IPS-20b (cell line): ENCODE measurements around the gene BTG1.

Experiments used
- H3K27ac ChIP-seq: one replicate; pipeline ENCODE4 v1.5.1; 2013; ENCODE audit warnings: low read length
- H3K27me3 ChIP-seq: 2 replicates; pipeline ENCODE4 v1.6.1; 2013; ENCODE audit warnings: mild to moderate bottlenecking, low read length, inconsistent platforms; ENCODE audit not compliant: insufficient read depth
- H3K36me3 ChIP-seq: 2 replicates; pipeline ENCODE4 v1.6.1; 2013; ENCODE audit warnings: low read depth, mild to moderate bottlenecking, inconsistent platforms, low read length, moderate library complexity; ENCODE audit not compliant: insufficient read depth
- H3K4me1 ChIP-seq: 2 replicates; pipeline ENCODE4 v1.6.1; 2013; ENCODE audit warnings: mild to moderate bottlenecking, control low read depth, inconsistent platforms, low read length, moderate library complexity; ENCODE audit not compliant: insufficient read depth
- H3K4me3 ChIP-seq: 2 replicates; pipeline ENCODE4 v1.5.1; 2013; ENCODE audit warnings: mild to moderate bottlenecking, low read length, inconsistent platforms
- H3K9ac ChIP-seq: 2 replicates; pipeline ENCODE4 v1.6.1; 2013; ENCODE audit warnings: low read depth, mild to moderate bottlenecking, inconsistent platforms, low read length, moderate library complexity
- H3K9me3 ChIP-seq: 2 replicates; pipeline ENCODE4 v1.6.1; 2013; ENCODE audit warnings: mild to moderate bottlenecking, low read depth, low read length, inconsistent platforms; ENCODE audit not compliant: insufficient read depth

Gene BTG1, protein sequence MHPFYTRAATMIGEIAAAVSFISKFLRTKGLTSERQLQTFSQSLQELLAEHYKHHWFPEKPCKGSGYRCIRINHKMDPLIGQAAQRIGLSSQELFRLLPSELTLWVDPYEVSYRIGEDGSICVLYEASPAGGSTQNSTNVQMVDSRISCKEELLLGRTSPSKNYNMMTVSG

GRCh38 chr12:92145731-92146496 lies at the start of gene BTG1:
Gene BTG1 (minus strand): TSS chr12:92145846. CDS start chr12:92145535, 311 bp downstream.
- Histone ChIP-seq H3K36me3 (peaks cover 34% of the 10 kb centered on the region), H3K27me3 (no peaks in the 10 kb centered on the region), H3K27ac (peak within 1 kb of the TSS; percentile 64), H3K4me1 (peaks cover 31% of the 10 kb centered on the region; the same call in 1 of the 2 replicates), H3K9me3 (no peaks in the 10 kb centered on the region), H3K9ac (peak within 1 kb of the TSS; percentile 93), H3K4me3 (peak within 1 kb of the TSS; percentile 95)

- Histone ChIP-seq H3K4me3 (no peak overlapping the region), H3K27me3 (no peaks in the 10 kb centered on the region), H3K9ac (no peak overlapping the region), H3K9me3 (peaks cover 7% of the 10 kb centered on the region; the same call in 1 of the 2 replicates), H3K27ac (no peak overlapping the region), H3K36me3 (no peaks in the 10 kb centered on the region), H3K4me1 (0 out of 2 replicates have a peak, but pooled peaks cover 4% of the 10 kb centered on the region)
Observed at GRCh38 chr12:92194561-92194960, 48.9 kb upstream of the BTG1 start.

DNA sequence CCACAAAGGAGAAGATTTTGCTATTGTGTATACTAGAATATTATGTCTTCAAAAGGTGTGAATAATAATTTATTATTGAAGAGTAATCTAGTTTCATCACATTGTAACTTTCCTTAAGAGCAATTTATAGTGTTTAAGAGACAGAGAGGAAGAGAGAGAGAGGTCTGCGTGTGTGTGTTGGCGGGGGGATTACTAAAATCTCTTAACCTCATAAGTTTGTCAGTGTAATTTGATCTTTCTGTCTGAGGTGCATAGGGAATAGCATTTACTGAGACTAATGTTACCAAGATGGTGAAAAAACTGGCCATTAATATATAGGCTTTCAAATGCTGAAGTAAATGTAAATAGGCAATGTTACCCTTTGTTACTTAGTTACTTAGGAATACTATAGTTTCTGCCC lies 48.2 kb upstream of the BTG1 start:
- no peak overlapping the region for H3K4me3 ChIP-seq
- no peak overlapping the region for H3K27ac ChIP-seq
- H3K9me3 ChIP-seq, result peaks cover 7% of the 10 kb centered on the region; the same call in 1 of the 2 replicates
- H3K27me3 ChIP-seq, result no peaks in the 10 kb centered on the region
- H3K36me3 ChIP-seq, result no peaks in the 10 kb centered on the region
- 0 out of 2 replicates have a peak, but pooled peaks cover 4% of the 10 kb centered on the region for H3K4me1 ChIP-seq
- no peak overlapping the region for H3K9ac ChIP-seq

- peaks cover 7% of the 10 kb centered on the region; the same call in 1 of the 2 replicates for H3K9me3 ChIP-seq
- H3K27me3 ChIP-seq, result no peaks in the 10 kb centered on the region
- H3K4me3 ChIP-seq, result no peak overlapping the region
- H3K4me1 ChIP-seq, result 0 out of 2 replicates have a peak, but pooled peaks cover 4% of the 10 kb centered on the region
- no peak overlapping the region for H3K27ac ChIP-seq
- H3K36me3 ChIP-seq, result no peaks in the 10 kb centered on the region
- H3K9ac ChIP-seq, result no peak overlapping the region
Observed at GRCh38 chr12:92193063-92193462, 47.4 kb upstream of the BTG1 start.

DNA sequence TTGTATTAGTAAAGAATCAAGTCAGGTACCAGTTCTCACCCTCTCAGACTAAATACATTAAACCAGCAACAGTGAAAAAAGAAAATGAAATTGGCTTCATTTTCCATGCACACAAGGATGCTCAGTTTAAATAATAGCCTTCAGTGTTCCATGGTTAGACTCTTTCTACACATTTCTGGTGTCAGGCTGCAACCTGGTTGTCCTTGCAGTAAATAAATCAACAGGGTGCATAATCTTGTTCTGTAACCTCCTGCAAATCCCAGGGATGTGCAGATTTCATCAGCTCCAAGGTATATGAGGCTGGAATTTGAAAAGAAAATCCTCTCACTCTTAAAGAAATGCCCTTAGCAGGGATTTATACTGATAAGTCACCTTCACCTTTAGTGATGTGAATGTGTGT lies 46.7 kb upstream of the BTG1 start:
- no peak overlapping the region for H3K9ac ChIP-seq
- no peaks in the 10 kb centered on the region for H3K36me3 ChIP-seq
- H3K9me3 ChIP-seq, result peaks cover 7% of the 10 kb centered on the region; the same call in 1 of the 2 replicates
- H3K27ac ChIP-seq, result no peak overlapping the region
- no peak overlapping the region for H3K4me3 ChIP-seq
- no peaks in the 10 kb centered on the region for H3K27me3 ChIP-seq
- 0 out of 2 replicates have a peak, but pooled peaks cover 4% of the 10 kb centered on the region for H3K4me1 ChIP-seq

GRCh38 chr12:92191061-92191460 lies 45.4 kb upstream of the BTG1 start:
- H3K36me3 ChIP-seq, result no peaks in the 10 kb centered on the region
- H3K27me3 ChIP-seq, result no peaks in the 10 kb centered on the region
- H3K4me1 ChIP-seq, result 0 out of 2 replicates have a peak, but pooled peaks cover 4% of the 10 kb centered on the region
- no peak overlapping the region for H3K27ac ChIP-seq
- H3K9ac ChIP-seq, result no peak overlapping the region
- H3K9me3 ChIP-seq, result no peaks in the 10 kb centered on the region
- no peak overlapping the region for H3K4me3 ChIP-seq

- Histone ChIP-seq H3K36me3 (no peaks in the 10 kb centered on the region), H3K27ac (no peak overlapping the region), H3K9ac (no peak overlapping the region), H3K4me1 (no peaks in the 10 kb centered on the region), H3K27me3 (no peaks in the 10 kb centered on the region), H3K9me3 (no peaks in the 10 kb centered on the region), H3K4me3 (no peak overlapping the region)
Observed at GRCh38 chr12:92188517-92189188, 43.0 kb upstream of the BTG1 start.

DNA sequence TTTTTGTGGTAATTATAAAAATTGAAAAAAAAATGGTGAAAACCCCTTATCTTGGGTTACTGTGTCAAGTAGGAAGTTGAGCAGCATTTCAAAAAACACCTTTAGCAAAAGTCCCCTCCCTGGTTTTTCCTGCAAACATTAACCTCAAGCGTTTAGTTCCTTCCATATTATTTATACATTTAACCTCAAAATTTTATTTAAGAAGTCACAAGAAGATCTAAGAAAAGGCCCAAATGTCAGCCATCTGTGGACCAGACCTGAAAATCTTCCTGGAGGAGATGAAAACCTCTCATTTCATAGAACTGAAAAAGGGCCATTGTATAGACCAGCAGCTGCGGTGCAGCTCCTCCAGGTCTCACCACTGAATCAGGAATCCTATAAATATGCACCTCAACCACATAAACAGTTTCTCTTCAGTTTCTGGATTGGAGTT lies 40.4 kb upstream of the BTG1 start:
- H3K27me3 ChIP-seq, result no peaks in the 10 kb centered on the region
- H3K9me3 ChIP-seq, result no peaks in the 10 kb centered on the region
- H3K9ac ChIP-seq, result no peak overlapping the region
- H3K4me1 ChIP-seq, result no peaks in the 10 kb centered on the region
- H3K27ac ChIP-seq, result no peak overlapping the region
- H3K4me3 ChIP-seq, result no peak overlapping the region
- H3K36me3 ChIP-seq, result no peaks in the 10 kb centered on the region

GRCh38 chr12:92185052-92185451 lies 39.4 kb upstream of the BTG1 start:
- Histone ChIP-seq H3K9me3 (no peaks in the 10 kb centered on the region), H3K27me3 (no peaks in the 10 kb centered on the region), H3K9ac (no peak overlapping the region), H3K27ac (no peak overlapping the region), H3K36me3 (no peaks in the 10 kb centered on the region), H3K4me1 (no peaks in the 10 kb centered on the region), H3K4me3 (no peak overlapping the region)

- Histone ChIP-seq H3K36me3 (no peaks in the 10 kb centered on the region), H3K27ac (no peak overlapping the region), H3K9ac (no peak overlapping the region), H3K27me3 (no peaks in the 10 kb centered on the region), H3K4me1 (no peaks in the 10 kb centered on the region), H3K9me3 (no peaks in the 10 kb centered on the region), H3K4me3 (no peak overlapping the region)
Observed at GRCh38 chr12:92183575-92183974, 37.9 kb upstream of the BTG1 start.

DNA sequence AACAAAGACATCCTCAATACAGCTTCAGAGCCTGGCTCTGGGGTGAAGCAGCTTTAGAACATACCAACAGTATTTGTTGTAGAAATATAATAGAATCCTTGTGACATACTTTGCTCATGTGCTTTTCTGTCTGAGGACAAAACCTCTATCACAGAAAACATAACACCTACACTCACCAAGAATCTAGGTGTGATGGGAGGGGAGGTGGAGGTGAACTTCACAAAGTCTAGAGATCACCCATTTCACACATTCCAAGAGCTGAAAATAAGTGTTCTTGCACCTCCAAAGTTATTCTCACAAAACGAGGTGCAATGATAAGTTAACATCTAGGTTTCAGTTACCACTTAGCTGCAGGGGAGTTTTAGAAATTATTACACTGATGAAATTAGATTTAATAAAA lies 32.7 kb upstream of the BTG1 start:
- no peak overlapping the region for H3K27ac ChIP-seq
- H3K4me1 ChIP-seq, result no peaks in the 10 kb centered on the region
- no peaks in the 10 kb centered on the region for H3K36me3 ChIP-seq
- no peaks in the 10 kb centered on the region for H3K27me3 ChIP-seq
- no peak overlapping the region for H3K4me3 ChIP-seq
- no peaks in the 10 kb centered on the region for H3K9me3 ChIP-seq
- no peak overlapping the region for H3K9ac ChIP-seq
